ENCODE results near the gene PSPC1.

PSPC1 gene

GRCh38 chr13:19670147-19670546 is 112.6 kb downstream of the PSPC1 start:
- no peak for DNase-seq

GRCh38 chr13:19668778-19669177 is 114.0 kb downstream of the PSPC1 start:
- DNase-seq = no peak

GRCh38 chr13:19665427-19665859 is 117.3 kb downstream of the PSPC1 start:
- no peak for DNase-seq

GRCh38 chr13:19664481-19665230 is 118.1 kb downstream of the PSPC1 start:
- no peak for DNase-seq

GRCh38 chr13:19663416-19663979 is 119.2 kb downstream of the PSPC1 start:
- no peak for DNase-seq

GRCh38 chr13:19661561-19661960 is 121.2 kb downstream of the PSPC1 start:
- DNase-seq = no peak

DNA sequence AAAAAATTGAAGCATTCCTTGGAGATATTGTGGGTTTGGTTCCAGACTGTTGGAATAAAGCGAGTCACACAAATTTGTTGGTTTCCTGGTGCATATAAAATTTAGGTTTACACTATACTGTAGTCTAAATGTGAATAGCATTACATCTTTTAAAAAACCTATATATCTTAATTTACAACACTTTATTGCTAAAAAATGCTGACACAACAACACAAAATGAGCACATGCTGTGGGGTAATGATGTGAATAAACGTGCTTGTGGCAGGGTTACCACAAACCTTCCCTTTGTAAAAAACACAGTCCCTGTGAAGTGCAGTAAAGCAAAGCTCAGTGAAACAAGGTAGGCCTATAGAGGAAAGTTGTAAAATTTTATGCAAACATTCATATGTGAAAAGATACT is 121.6 kb downstream of the PSPC1 start:
- no peak for DNase-seq

DNA sequence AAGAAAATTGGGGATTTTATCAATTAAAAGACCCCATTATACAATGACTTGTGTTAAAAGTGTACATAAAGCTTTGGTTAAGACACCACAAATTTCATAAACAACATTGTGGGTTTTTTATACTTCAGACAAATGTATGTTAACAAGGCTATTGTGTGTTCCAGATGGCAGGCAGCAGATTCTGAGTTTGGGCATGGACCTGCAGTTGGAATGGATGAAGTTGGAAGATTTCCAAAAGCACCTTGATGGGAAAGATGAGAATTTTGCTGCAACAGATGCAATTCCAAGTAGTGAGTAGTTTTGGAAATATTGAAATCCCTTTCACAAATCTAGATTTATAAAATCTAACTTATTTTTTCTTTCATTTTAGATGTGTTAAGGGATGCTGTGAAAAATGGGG is 123.9 kb downstream of the PSPC1 start:
- no peak for DNase-seq

DNA sequence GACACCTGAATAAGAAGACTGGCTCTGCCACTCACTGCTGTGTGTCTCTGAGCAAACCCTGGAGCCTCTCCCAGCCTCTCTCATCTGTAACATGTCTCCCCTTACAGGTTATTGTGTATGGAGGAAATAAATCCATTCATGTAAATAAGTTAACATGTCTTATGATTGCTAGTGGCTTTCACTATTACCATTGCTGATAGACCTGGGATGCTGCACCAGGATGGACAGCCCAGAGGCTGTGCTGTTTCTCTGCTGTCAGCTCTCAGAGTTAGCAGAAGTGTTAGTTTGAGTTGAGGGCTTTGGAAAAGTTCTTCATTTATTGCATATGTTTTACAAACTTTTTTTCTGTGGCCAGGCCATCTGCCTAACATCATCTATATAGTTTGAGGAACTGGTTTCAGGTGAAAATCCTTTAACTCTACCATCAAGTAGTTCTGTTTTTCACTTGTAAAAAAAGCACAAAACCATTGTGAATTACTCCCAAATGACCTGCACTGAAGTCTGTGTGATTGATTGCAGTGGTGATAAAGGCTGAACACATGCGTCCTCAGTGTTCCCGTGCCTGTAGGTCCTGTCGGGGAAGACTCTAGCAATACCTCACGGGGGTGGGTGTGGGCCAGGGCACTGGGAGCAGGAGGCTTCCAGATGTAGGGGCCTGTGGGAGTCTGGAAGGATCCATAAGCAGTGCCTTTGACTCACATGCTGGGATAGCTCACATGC is 124.7 kb downstream of the PSPC1 start:
- no peak for DNase-seq
